Left hindlimb (tissue), 1 donor: ENCODE measurements around the gene CFHR1.
"Not testable (repeated sequence)": the region's sequence is repeated elsewhere in the genome, so short reads cannot be mapped to it uniquely, and the experiment has no call there.

Experiments
- DNase-seq: peaks from one replicate; pipeline ENCODE4 v3.0.0-alpha.2; 2018

CFHR1 gene

DNA sequence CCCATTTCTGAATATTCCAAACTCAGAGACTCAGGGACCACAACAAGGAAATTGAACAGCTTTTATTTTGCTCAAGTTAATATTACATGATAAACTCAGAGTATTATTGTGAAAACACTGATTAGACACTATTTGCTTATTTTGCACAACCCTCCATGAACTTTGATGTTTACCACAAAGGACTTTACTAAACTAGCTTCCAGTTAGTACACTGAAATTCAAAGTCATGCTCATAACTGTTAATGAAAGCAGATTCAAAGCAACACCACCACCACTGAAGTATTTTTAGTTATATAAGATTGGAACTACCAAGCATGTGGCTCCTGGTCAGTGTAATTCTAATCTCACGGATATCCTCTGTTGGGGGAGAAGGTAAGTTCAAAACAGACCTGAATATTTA lies at the start of gene CFHR1:
Gene CFHR1 (plus strand): TSS at position 201 of the 400 bp plus-strand sequence. CDS start 114 bp downstream, at position 315.
- not testable (repeated sequence) for DNase-seq

DNA sequence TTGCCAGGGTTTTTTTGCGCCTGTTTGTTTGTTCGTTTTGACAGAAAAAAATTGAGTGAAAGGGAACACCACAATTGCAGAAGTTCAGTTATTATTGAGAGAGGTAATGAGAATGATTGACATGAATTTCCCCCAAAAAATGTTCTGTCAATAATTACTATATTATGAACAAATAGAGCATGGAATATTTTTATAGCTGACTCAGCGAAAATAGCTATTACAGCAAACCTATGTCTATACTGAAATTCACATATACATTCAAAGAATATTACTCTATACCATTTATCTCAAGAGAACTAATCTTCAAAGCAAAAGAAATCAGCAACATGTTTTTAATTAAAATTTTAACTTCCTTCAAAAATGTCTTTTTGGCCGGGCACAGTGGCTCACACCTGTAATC lies 49.7 kb upstream of the CFHR1 start:
- not testable (repeated sequence) for DNase-seq

DNA sequence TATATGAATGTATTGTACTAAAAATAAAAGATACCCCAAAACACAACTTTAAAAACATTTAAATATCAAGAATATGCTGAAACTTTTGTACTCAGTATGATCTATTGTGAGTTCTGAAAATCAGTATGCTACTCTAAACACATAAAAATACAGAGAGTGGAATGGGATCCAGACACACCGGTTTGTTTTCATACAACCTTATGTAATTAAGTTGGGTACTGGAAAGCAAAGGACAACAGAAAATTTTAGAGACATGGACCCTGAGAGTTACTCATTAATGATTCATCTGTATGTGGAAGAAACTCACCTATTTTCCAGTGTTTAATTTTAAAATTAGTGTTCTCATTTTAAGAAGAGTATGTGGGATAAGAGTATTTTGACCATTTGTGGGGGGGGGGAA lies 45.8 kb upstream of the CFHR1 start:
- no peak for DNase-seq

DNA sequence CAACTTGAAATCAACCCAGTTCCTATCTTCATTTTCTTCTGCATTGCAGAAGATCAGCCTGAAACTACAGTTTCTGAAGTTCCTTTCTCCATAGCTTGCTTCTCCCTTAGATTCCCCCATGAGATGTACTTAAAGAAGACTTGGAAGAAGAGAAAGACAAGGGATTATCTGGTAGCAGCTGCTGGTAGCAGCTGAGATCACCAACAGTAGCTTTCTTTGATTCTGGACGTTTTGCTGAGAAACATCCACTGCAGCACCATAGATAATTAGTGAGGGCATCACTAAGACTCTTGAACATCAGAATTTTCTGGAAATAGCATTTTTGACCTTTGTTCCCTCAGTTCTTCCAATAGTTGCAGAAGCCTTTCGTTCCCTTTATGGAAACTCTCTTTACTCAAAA lies 45.4 kb upstream of the CFHR1 start:
- DNase-seq = no peak

DNA sequence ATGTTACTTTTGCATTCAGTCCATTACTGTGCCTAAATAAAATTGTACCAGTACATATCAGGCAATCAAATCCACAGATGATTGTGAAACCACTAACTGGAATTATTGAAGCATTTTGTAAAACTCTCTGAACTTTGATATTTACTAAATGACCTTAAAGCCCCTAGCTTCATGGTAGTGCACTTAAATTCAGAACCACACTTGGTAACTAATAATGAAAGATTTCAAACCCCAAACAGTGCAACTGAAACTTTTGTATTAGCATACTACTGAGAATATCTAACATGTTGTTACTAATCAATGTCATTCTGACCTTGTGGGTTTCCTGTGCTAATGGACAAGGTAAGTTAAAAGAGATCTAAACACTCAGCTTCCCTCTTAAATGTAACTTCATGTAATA lies 44.9 kb upstream of the CFHR1 start, which contains the start of gene CFHR3:
Gene CFHR3 (plus strand): TSS at position 238 of the 400 bp plus-strand sequence. CDS start 47 bp downstream, at position 285.
- DNase-seq = no peak

DNA sequence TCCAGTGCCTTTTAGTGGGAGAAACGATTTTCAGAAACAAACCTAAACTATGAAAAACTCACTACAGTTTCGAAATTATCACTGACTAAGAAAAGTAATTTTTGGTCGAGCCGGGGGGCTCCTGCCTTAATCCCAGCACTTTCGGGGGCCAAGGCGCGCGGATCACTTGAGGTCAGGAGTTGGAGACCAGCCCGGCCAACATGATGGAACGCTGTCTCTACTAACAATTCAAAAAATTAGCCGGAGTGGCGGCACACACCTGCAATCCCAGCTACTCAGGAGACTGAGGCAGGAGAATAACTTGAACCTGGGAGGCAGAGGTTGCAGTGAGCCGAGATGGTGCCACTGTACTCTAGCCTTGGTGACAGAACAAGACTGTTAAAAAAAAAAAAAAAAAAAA lies 41.9 kb upstream of the CFHR1 start:
- no peak for DNase-seq

DNA sequence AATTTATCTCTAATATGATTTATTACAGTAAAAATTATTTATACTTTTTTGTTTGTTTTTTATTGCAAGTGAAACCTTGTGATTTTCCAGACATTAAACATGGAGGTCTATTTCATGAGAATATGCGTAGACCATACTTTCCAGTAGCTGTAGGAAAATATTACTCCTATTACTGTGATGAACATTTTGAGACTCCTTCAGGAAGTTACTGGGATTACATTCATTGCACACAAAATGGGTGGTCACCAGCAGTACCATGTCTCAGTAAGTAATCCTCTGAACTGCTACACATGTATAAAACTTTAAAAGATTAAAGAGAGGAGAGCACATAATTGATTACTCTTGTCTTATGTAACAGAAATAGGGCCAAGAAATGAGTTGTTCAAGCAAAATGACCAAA lies 40.4 kb upstream of the CFHR1 start:
- no peak for DNase-seq

DNA sequence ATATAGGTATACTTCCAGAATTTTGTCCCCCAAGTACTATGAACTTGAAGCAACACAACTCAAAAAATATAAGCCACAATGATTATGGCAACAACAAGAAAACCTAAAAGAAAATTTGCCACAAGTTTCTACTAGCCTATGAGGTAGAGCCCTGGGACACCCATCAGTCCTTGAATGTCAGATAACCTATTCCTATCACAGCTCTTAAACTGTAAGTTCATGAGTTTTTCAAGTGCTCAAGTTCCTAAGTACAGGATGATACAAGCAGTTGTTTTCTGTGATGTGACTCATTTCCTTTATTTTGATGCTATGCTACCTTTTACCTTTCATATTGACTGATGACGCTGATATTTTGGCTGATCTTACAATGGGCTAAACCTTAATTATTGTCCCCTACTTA lies 28.3 kb upstream of the CFHR1 start:
- DNase-seq = not testable (repeated sequence)

DNA sequence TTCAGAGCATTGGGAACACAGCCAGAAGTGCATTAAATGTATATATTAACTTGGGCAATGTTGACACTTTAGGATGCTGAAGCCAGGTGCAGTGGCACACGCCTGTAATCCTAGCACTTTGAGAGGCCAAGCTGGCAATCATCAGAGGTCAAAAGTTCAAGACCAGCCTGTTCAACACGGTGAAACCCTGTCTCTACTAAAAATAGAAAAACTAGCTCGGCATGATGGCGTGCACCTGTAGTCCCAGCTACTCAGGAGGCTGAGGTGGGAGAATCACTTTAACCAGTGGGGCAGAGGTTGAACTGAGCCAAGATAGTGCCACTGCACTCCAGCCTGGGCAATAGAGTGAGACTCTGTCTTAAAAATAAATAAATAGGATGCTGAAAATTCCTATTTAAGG lies 25.4 kb upstream of the CFHR1 start:
- DNase-seq = not testable (repeated sequence)

DNA sequence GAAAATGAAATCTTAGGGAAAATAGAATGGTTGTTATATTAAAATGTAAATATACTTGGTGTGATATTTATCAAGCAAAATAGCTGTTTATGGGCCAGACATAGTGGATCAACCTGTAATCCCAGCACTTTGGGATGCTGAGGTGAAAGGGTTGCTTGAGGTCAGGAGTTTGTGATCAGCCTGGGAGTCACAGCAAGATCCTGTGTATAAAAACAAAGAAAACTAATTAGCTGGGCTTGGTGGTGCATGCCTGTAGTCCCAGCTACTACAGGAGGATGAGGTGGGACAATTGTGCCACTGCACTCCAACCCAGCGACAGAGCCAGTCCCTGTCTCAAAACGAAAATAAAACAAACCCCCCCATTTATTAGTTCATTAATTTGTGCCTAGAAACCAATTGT lies 21.6 kb upstream of the CFHR1 start:
- DNase-seq = no peak

DNA sequence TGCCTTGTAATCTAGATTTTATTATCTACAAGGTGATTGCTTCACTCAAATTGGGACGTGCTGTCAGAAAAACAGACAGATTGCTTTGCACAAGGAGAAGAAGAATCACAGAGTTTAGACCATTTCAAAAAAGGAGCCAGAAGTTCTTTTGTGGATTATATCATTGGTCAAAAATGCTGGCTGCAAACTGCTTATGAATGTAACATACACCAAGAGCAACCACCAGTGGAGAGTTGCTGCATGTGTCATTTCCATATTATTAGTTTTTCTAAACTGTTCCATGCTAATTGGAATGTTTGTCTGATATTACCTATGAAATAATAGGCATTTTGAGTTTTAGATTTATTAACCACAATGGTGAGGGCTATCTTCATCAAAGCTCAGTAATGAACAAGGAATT lies 17.6 kb upstream of the CFHR1 start:
- not testable (repeated sequence) for DNase-seq

DNA sequence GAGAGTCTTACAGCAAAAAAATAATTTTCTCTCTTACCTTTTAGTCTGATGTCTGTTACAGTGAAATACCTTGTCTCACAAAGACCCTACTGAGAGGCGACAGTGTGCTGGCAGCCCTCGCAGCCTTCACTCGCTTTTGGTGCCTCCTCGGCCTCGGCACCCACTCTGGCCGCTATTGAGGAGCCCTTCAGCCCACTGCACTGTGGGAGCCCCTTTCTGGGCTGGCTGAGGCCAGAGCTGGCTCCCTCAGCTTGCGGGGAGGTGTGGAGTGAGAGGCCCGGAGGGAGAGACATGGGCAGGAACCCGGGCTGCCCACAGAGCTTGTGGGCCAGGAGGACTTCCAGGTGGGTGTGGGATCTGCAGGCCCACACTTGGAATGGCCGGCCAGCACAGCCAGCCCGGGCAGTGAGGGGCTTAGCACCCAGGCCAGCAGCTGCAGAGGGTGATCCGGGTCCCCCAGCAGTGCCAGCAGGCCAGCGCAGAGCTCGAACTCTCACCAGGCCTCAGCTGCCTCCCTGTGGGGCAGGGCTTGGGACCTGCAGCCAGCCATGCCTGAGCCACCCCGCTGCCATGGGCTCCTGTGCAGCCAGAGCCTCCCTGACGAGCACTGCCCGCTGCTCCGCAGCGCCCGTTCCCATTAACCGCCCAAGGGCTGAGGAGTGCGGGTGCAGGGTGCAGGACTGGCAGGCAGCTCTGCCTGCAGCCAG lies 10.8 kb upstream of the CFHR1 start:
- DNase-seq = no peak

DNA sequence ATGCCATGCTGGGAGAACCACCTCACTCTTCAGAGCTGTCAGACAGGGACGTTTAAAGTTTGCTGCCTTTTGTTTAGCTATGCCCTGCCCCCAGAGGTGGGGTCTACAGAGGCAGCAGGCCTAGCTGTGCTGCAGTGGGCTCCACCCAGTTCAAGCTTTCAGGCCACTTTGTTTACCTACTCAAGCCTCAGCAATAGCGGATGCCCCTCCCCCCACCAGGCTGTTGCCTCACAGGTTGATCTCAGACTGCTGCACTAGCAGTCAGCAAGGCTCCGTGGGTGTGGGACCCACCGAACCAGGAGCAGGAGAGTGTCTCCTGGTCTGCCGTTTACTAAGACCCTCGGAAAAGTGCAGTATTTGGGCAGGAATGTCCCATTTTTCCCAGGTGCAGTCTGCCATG lies 2.1 kb upstream of the CFHR1 start:
- DNase-seq = not testable (repeated sequence)

DNA sequence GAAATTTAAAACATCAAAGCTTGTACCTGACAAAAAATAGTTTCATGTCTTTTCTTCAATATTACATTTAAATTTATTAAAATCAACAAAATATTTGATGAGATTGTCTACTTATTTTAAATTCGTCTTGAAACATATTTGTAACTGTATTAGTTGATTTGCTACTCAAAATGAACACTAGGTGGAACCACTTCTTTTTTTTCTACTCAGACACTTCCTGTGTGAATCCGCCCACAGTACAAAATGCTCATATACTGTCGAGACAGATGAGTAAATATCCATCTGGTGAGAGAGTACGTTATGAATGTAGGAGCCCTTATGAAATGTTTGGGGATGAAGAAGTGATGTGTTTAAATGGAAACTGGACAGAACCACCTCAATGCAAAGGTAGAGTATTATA lies 8.3 kb downstream of the CFHR1 start:
- not testable (repeated sequence) for DNase-seq

DNA sequence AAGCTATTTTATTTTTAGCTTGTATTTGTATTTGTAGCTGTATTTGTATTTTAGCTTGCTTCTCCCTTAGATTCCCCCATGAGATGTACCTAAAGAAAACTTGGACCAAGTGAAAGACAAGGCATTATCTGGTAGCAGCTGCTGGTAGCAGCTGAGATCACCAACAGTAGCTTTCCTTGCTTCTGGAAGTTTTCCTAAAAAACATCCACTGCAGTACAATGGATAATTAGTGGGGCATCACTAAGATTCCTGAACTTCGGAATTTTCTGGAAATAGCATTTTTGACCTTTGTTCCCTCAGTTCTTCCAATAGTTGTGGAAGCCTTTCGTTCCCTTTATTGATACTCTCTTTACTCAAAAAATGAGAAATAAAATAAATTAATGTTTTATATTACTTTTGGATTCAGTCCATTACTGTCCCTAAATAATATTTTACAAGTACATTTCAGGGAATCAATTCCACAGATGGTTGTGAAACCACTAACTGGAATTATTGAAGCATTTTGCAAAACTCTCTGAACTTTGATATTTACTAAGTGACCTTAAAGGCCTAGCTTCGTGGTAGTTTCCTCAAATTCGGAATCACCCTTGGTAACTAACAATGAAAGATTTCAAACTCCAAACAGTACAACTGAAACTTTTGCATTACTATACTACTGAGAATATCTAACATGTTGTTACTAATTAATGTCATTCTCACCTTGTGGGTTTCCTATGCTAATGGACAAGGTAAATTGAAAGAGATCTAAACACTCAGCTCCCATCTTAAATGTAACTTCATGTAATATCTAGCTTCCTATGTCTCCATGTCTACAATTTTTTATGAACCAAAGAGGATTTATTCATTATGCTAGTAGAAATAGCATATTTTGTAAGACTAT lies 30.3 kb downstream of the CFHR1 start:
- DNase-seq = not testable (repeated sequence)

DNA sequence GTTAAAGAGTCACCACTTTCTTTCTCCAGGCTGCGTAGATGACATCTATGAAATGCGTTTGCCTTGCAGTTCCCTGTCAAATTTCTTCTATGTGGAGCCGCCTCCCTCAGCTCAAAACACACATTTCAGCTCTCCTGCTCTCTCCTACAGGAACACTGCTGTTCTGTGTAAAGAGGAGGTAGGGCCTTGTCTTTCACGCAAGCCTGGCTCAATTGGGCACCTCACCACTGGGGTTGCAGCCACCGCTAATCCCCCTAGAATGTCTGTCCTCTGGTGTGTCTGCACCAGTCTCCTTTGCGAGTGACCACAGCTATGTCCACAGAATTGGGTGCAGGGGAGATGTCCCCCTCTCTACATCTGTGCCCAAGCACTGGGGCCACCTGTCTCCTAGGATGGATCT lies 36.5 kb downstream of the CFHR1 start:
- no peak for DNase-seq

DNA sequence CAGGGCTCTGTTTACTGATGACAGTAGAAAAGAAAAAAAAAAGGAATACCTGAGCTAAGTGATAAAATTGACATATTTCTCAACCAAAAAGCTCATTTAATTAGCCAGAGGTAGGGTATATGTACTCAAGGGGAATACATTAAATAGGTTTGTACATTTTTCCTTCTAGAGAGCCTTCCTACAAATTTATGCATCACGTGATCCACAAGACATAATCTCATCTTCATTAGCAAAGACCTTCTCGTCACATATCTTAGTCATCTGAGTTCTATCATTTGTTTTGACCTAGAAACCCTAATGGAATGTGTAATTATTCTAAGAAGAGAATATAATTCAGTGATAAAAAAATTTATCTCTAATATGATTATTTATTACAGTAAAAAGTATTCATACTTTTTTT lies 37.7 kb downstream of the CFHR1 start:
- no peak for DNase-seq

DNA sequence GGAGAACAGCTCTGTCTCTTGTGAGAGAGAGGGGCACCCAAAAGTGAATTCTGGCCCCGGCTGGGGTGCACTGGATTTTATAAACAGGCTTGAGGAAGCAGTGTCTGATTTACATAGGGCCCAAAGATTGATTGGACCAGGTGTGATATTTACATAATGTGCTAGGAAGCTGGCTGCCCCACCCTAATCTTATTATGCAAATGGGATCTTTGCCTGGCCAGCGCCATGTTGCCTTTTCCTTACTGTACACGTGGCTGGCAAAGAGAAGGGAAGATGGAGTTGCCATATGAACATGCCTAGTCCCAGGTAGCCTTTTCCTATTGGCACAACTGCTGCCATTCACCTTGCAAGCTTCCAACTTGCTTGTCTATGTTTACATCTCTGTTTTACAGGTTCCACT lies 39.3 kb downstream of the CFHR1 start:
- no peak for DNase-seq

DNA sequence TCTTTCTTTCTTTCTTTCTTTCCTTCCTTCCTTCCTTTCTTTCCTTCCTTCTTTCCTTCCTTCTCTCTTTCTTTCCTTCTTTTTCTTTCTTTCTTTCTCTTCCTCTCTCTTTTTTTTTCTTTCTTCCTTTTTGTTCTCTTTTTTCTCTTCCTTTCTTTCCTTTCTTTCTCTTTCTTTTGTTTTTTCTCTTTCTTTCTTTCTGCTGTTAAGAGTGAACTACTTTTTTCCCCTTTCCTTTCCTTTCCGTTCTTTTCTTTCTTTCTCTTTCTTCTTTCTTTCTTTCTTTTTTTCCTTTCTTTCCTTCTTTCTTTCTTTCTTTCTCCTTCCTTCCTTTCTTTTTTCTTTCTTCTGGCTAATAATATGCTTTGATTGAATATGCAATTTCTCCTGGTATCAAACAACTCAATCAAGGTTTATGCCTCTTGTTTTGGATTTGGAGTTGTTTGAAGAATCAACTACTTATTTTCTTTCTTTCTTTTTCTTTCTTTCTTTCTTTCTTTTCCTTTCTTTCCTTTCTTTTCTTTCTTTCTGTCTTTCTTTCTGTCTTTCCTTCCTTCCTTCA lies 40.9 kb downstream of the CFHR1 start:
- no peak for DNase-seq

DNA sequence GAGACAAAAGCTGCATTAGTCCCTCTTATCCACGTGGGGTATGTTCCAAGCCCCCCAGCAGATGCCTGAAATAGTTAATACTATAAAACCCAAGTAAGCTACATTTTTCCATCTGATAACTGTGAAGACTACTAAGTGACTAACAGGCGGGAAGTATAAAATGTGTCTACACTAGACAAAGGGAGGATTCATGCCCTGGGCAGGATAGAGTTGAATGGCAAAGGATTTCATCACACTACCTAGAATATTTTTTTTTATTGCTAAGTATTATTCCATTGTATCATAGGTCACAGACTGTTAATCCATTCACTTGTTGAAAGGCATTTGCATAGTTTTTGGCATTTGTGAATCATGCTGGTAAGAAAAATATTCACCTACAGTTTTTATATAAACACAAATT lies 41.9 kb downstream of the CFHR1 start:
- DNase-seq = no peak

DNA sequence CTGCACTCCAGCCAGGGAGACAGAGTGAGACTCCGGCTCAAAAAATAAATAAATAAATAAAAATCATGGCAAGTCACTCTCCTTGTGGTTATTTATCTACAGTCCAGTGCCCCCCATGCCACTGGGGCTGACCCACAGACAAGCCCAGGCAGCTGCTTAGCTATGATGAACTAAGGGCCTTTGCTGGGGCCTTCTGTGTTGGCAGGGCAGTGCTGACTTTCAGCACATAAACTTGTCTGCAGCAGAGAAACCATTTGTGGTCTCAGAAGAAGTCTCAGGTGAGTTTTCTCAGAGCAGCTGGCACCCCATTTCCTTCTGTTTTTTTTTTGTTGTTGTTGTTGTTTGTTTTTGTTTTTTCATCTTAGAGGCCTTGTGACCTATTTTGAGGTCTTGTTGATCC lies 47.4 kb downstream of the CFHR1 start:
- DNase-seq = no peak

DNA sequence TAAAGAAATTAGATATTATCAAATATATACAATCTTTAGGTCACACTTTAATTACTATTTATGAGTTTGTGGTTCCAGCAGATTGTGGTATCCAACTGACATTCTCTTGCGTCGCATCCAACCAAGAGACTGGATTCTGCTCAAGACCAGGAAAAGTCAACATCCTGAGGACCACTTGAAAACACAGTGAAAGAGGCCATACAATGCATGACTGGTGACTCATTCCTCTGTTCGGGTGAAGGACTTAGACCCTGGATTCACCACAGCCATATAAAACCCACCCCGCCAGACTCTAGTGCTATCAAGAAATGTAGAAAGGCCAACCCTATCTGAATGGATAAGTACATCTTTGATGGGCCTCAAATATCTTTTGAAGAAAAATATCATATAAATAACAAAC lies 53.9 kb downstream of the CFHR1 start:
- DNase-seq = no peak

DNA sequence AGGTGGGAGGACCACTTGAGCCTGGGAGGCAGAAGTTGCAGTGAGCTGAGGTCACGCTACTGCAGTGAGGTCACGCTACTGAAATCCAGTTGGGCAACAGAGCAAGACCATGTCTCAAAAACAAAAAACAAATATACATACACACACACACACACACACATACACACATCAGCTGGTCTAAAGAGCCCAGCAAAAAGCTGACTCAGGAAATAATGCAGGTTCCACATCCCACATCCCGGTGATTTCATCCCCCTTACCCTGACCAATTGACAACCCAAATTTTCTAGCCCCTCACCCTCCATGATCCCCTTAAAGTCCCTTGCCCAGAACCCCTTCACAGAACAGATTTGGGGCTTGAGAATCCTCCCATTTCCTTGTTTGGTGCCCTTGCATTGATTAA lies 56.4 kb downstream of the CFHR1 start:
- DNase-seq = no peak

DNA sequence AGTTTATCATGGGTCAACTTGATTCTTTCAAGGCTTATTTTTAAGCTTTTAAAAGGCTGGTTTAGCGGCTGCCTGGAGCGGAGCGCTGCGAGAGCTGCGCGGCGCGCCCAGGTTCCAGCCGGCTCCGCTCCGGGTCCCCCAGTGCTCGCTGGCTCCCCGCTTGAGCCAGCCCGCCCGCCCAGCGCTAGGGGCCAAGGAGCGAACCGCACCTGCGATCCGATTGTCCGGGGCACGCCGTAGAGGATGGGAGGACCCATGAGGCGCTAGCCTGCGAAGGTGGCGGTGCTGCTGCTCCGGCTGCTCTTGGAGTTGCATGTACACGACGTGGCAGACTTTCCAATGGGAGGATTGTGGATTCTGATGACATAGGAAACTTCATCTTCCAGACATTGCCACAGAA lies 58.4 kb downstream of the CFHR1 start:
- DNase-seq = no peak
